ENCODE results near the gene CANT1. TPM values are rescaled to one million over a fixed set of nuclear protein-coding genes. Genes with fewer than 3 reads are reported as not detected.

Gene CANT1
- total RNA-seq, 6 experiments from 2014 or later: 84.2 to 103 (median 92.4) TPM

DNA sequence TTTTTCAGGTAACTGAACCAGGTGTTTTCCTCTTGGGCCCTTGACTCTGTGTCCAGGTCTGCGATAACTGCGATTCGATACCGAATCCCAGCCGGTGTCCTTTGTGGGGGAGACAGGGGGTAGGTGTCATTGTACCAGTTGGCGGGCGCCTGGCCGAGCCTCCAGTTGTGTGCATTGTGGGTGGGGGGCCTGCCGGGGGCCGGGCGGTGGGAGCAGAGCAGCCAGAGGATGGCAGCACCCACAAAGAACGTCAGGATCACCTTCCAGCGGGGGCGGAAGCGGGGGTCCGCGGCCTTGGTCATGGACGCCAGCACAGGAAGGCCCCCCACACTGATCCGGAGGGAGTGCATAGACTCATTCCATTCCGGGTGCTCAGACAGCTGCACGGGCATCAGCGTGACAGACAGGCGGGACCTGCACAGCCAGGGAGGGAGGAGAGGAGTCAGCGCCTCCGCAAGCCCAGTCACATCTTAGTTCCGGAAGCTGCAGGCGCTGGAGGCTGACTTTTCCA, 12.3 kb downstream of the CANT1 start:
- TF ChIP-seq, protein P1, sequence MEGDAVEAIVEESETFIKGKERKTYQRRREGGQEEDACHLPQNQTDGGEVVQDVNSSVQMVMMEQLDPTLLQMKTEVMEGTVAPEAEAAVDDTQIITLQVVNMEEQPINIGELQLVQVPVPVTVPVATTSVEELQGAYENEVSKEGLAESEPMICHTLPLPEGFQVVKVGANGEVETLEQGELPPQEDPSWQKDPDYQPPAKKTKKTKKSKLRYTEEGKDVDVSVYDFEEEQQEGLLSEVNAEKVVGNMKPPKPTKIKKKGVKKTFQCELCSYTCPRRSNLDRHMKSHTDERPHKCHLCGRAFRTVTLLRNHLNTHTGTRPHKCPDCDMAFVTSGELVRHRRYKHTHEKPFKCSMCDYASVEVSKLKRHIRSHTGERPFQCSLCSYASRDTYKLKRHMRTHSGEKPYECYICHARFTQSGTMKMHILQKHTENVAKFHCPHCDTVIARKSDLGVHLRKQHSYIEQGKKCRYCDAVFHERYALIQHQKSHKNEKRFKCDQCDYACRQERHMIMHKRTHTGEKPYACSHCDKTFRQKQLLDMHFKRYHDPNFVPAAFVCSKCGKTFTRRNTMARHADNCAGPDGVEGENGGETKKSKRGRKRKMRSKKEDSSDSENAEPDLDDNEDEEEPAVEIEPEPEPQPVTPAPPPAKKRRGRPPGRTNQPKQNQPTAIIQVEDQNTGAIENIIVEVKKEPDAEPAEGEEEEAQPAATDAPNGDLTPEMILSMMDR (IDR thresholded peaks at IDR 0.05): no peak
- no peaks in the 10 kb centered on the region; the same call in 1 of the 2 replicates for H3K27me3 Mint-ChIP-seq (ENCODE audit: insufficient read depth)

DNA sequence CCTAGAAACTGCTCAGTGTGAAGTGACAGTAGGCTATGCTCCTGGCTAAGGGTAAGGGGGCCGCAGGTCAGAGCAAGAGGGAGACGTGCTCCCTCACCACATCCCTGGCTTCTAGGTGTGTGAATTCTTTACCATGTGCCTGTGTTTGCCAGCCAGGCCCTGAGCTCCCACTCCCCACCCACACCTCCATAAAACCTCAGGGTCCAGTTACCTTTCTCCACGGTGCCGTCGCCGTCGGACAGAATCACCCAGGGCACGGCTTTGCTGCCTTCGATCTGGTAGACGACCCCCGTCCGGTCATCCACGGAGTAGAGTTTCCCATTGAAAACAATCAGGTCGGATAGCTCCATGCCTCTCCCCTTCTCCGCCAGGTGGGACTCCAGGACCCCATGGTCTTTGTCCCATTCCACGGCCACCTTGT, 12.8 kb downstream of the CANT1 start:
- TF ChIP-seq, protein P1 (IDR thresholded peaks at IDR 0.05): no peak
- no peak for DNase-seq
- peaks cover 31% of the 10 kb centered on the region for H3K36me3 Mint-ChIP-seq (ENCODE audit: low read depth)
- H3K27me3 Mint-ChIP-seq (ENCODE audit: insufficient read depth): no peaks in the 10 kb centered on the region; the same call in 1 of the 2 replicates
- H3K4me1 Mint-ChIP-seq (ENCODE audit: low read depth): no peaks in the 10 kb centered on the region
- no peaks in the 10 kb centered on the region for H3K9me3 Mint-ChIP-seq
- no peak overlapping the region for H3K27ac Mint-ChIP-seq
- no peak overlapping the region for H3K4me3 Mint-ChIP-seq

More for the DNA sequence above, 12.3 kb downstream of the CANT1 start:
- Mint-ChIP-seq H3K4me1 (ENCODE audit: low read depth) (no peaks in the 10 kb centered on the region), H3K36me3 (ENCODE audit: low read depth) (peaks cover 29% of the 10 kb centered on the region), H3K4me3 (no peak overlapping the region), H3K9me3 (no peaks in the 10 kb centered on the region), H3K27ac (no peak overlapping the region)
- no peak for DNase-seq

DNA sequence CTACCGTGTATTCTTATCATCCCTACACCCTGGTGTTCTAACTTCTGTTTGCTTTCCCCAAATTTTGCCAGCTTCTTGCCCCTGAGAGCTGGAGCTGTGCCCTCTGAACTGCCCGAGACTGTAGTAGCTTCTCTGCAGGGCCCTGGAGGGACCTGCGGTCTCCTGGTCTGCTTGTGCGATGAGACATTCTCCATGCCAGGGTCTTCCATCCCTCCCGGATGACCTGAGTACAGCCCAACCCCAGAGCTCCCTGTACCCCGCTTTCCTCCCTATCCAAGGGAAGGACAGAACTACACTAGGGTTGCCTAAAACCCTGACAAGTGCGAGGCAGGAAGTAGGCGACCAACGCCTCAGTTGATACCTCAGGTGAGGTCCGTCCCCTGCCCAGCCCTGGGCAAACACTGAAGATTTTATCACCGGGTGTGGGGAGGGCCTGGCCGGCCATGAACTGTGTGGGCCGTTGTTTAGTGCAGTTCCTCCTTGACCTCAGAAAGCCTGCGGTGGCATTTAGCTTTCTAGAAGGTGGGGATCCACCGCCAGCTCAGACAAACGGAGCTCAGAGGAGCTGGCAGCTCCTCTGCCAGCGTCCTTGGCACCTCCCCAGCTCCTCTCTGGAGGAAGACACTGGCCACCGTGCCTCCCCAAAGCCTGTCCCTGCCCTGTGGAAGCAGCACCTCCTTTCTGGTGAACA, 13.7 kb downstream of the CANT1 start:
- no peak overlapping the region for H3K4me3 Mint-ChIP-seq
- no peaks in the 10 kb centered on the region for H3K4me1 Mint-ChIP-seq (ENCODE audit: low read depth)
- no peak for DNase-seq
- no peaks in the 10 kb centered on the region; the same call in 1 of the 2 replicates for H3K27me3 Mint-ChIP-seq (ENCODE audit: insufficient read depth)
- H3K9me3 Mint-ChIP-seq: no peaks in the 10 kb centered on the region
- H3K27ac Mint-ChIP-seq: no peak overlapping the region
- peaks cover 40% of the 10 kb centered on the region for H3K36me3 Mint-ChIP-seq (ENCODE audit: low read depth)
- TF ChIP-seq, protein P1 (IDR thresholded peaks at IDR 0.05): no peak

DNA sequence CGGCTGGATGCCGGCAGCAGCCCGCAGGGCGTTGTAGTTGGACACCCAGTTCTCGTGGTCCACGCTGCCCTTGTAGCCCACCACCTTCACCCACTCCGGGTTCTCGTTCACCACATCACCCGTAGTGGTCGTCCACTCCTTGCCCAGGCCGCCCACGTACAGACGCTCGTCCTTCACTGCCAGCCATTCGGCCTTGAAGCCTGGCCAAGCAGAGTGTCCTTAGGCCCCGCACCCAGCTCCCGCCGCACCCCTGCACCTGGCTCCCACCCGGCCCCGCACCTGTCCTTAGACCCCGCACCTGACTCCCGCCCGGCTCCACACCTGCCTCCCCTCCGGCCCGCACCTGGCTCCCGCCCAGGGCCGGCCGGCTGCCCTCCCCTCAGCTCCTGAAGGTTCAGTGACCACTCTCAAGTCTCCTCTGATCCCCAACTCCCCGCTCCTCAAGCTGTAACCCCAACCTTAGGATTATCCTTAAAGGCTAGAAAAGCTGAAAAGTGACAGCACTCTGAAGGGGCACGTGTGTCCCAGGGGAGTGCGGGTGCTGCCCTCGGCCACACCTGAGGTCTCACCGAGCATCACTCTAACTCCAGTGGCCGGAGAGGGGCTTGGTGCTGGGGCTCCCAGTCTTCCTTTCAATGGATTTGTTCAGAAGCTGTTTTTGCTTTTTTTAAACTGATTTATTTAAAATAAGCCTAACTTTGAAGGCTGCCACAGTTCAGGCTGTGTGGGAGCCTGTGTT, 14.4 kb downstream of the CANT1 start:
- H3K4me3 Mint-ChIP-seq: no peak overlapping the region
- TF ChIP-seq, protein P1 (IDR thresholded peaks at IDR 0.05): no peak
- no peaks in the 10 kb centered on the region for H3K4me1 Mint-ChIP-seq (ENCODE audit: low read depth)
- H3K27ac Mint-ChIP-seq: no peak overlapping the region
- peaks cover 44% of the 10 kb centered on the region for H3K36me3 Mint-ChIP-seq (ENCODE audit: low read depth)
- no peaks in the 10 kb centered on the region for H3K9me3 Mint-ChIP-seq
- DNase-seq: no peak
- H3K27me3 Mint-ChIP-seq (ENCODE audit: insufficient read depth): no peaks in the 10 kb centered on the region; the same call in 1 of the 2 replicates

DNA sequence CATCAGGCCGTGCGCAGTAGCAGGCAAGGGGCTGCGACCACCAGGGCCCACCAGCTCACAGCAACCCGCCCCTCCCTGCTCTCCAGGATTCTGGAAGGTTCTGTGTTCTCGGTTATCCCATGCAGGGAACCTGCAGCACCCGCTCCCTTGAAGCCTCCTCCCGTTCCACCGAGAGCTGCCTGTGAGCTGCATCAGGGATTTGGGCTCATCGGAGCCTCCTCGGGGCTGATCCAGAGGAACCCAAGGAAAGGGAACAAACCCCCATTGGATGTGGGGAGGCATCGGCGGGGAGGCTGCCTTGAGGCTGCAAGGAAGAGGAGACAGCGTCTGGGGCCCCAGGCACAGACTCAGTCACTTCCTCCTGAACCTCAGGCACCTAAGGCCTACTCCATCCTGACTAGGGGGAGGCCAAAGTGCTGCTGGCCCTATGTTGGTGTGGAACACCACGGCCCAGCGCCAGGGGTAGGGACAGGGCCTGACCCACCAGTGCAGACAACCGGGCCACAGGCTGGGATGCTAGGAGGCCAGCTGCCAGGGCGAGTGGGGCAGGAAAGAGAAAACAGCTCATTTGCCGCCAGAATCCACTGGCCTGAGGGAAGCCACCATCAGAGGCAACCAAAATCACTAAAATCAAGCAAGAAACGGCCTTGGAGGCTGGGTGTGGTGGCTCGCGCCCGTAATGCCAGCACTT, 15.4 kb downstream of the CANT1 start:
- H3K9me3 Mint-ChIP-seq: no peaks in the 10 kb centered on the region
- no peak overlapping the region for H3K4me3 Mint-ChIP-seq
- no peak for DNase-seq
- no peaks in the 10 kb centered on the region for H3K4me1 Mint-ChIP-seq (ENCODE audit: low read depth)
- H3K27me3 Mint-ChIP-seq (ENCODE audit: insufficient read depth): no peaks in the 10 kb centered on the region; the same call in 1 of the 2 replicates
- TF ChIP-seq, protein P1 (IDR thresholded peaks at IDR 0.05): no peak
- no peak overlapping the region for H3K27ac Mint-ChIP-seq
- H3K36me3 Mint-ChIP-seq (ENCODE audit: low read depth): peaks cover 48% of the 10 kb centered on the region

Data from HFFc6 (cell line).